ENCODE data around the gene PIR.

DNA sequence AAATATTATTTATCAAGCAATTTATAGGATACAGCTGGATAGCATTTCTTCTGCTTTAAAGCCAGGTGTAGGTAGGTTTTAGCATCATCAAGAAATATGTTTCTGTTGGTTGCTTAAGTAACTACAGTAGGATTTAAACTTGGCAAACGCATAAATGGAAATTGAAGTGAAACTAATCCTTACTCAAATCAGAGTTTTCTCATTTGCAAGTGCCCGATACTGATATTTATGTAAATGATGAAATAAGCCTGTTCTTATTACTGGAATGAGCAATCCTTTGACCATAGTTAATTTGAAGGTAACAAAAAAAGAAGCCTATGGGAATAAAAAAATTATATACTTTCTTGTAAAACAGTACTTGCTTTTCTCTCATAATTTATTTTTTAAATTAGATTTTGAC lies 134.6 kb downstream of the PIR start:
- TF ChIP-seq, protein P1, sequence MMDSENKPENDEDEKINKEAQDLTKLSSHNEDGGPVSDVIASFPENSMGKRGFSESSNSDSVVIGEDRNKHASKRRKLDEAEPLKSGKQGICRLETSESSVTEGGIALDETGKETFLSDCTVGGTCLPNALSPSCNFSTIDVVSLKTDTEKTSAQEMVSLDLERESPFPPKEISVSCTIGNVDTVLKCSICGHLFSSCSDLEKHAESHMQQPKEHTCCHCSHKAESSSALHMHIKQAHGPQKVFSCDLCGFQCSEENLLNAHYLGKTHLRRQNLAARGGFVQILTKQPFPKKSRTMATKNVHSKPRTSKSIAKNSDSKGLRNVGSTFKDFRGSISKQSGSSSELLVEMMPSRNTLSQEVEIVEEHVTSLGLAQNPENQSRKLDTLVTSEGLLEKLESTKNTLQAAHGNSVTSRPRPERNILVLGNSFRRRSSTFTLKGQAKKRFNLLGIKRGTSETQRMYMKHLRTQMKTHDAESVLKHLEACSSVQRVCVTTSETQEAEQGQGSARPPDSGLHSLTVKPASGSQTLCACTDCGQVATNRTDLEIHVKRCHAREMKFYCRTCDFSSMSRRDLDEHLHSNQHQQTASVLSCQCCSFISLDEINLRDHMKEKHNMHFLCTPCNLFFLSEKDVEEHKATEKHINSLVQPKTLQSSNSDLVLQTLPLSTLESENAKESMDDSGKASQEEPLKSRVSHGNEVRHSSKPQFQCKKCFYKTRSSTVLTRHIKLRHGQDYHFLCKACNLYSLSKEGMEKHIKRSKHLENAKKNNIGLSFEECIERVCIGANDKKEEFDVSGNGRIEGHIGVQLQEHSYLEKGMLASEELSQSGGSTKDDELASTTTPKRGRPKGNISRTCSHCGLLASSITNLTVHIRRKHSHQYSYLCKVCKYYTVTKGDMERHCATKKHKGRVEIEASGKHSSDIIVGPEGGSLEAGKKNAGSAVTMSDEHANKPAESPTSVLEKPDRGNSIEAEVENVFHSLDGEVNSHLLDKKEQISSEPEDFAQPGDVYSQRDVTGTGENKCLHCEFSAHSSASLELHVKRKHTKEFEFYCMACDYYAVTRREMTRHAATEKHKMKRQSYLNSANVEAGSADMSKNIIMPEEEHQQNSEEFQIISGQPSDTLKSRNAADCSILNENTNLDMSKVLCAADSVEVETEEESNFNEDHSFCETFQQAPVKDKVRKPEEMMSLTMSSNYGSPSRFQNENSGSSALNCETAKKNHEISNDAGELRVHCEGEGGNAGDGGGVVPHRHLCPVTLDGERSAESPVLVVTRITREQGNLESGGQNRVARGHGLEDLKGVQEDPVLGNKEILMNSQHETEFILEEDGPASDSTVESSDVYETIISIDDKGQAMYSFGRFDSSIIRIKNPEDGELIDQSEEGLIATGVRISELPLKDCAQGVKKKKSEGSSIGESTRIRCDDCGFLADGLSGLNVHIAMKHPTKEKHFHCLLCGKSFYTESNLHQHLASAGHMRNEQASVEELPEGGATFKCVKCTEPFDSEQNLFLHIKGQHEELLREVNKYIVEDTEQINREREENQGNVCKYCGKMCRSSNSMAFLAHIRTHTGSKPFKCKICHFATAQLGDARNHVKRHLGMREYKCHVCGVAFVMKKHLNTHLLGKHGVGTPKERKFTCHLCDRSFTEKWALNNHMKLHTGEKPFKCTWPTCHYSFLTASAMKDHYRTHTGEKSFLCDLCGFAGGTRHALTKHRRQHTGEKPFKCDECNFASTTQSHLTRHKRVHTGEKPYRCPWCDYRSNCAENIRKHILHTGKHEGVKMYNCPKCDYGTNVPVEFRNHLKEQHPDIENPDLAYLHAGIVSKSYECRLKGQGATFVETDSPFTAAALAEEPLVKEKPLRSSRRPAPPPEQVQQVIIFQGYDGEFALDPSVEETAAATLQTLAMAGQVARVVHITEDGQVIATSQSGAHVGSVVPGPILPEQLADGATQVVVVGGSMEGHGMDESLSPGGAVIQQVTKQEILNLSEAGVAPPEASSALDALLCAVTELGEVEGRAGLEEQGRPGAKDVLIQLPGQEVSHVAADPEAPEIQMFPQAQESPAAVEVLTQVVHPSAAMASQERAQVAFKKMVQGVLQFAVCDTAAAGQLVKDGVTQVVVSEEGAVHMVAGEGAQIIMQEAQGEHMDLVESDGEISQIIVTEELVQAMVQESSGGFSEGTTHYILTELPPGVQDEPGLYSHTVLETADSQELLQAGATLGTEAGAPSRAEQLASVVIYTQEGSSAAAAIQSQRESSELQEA (IDR thresholded peaks at IDR 0.05; ENCODE audit: low read depth): no peak
- TF ChIP-seq HMG20B (CRISPR knock-in tag; IDR thresholded peaks at IDR 0.05) (no peak), CEBPB (tag; IDR thresholded peaks at IDR 0.05) (no peak), CREM (IDR thresholded peaks at IDR 0.05; ENCODE audit: low read depth) (no peak), POLR2AphosphoS2 (IDR thresholded peaks at IDR 0.05; ENCODE audit: low read length) (no peak), EP300 (IDR thresholded peaks at IDR 0.05; ENCODE audit: low read length) (no peak), SREBF2 (CRISPR knock-in tag; IDR thresholded peaks at IDR 0.05) (no peak)
- TF ChIP-seq, protein P2, sequence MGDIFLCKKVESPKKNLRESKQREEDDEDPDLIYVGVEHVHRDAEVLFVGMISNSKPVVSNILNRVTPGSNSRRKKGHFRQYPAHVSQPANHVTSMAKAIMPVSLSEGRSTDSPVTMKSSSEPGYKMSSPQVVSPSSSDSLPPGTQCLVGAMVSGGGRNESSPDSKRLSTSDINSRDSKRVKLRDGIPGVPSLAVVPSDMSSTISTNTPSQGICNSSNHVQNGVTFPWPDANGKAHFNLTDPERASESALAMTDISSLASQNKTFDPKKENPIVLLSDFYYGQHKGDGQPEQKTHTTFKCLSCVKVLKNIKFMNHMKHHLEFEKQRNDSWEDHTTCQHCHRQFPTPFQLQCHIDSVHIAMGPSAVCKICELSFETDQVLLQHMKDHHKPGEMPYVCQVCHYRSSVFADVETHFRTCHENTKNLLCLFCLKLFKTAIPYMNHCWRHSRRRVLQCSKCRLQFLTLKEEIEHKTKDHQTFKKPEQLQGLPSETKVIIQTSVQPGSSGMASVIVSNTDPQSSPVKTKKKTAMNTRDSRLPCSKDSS (IDR thresholded peaks at IDR 0.05; ENCODE audit: low read depth, partially characterized antibody): no peak
- TF ChIP-seq, protein P3, sequence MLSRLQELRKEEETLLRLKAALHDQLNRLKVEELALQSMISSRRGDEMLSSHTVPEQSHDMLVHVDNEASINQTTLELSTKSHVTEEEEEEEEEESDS (CRISPR knock-in tag; IDR thresholded peaks at IDR 0.05): no peak
- TF ChIP-seq, protein P4, sequence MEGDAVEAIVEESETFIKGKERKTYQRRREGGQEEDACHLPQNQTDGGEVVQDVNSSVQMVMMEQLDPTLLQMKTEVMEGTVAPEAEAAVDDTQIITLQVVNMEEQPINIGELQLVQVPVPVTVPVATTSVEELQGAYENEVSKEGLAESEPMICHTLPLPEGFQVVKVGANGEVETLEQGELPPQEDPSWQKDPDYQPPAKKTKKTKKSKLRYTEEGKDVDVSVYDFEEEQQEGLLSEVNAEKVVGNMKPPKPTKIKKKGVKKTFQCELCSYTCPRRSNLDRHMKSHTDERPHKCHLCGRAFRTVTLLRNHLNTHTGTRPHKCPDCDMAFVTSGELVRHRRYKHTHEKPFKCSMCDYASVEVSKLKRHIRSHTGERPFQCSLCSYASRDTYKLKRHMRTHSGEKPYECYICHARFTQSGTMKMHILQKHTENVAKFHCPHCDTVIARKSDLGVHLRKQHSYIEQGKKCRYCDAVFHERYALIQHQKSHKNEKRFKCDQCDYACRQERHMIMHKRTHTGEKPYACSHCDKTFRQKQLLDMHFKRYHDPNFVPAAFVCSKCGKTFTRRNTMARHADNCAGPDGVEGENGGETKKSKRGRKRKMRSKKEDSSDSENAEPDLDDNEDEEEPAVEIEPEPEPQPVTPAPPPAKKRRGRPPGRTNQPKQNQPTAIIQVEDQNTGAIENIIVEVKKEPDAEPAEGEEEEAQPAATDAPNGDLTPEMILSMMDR (IDR thresholded peaks at IDR 0.05 in 2 of 3, conservative IDR thresholded peaks at IDR 0.05 in 1 of 3; ENCODE audit: insufficient read depth in 2 of 3, low read depth in 1 of 3, low read length in 3 of 3): no peak
